H1 (cell line): Measurements from ENCODE around the gene DAGLA.

Experiments used
- CEBPB ChIP-seq: IDR thresholded peaks from 2 replicates; pipeline ENCODE4 v1.6.1; 2012; ENCODE audit warnings: low read depth, low read length
- CHD2 ChIP-seq: IDR thresholded peaks from 2 replicates; pipeline ENCODE4 v1.6.1; 2012; ENCODE audit warnings: low read length, improper control_type of control experiment
- CTCF ChIP-seq, 3 experiments: IDR thresholded peaks; 1 replicate in 2 of 3; 2 replicates in 1 of 3; pipeline versions ENCODE4 v1.5.1 to v1.6.1; 2011; ENCODE audit warnings: low read length in 3 of 3, mild to moderate bottlenecking in 3 of 3, inconsistent platforms in 2 of 3, low read depth in 1 of 3, moderate library complexity in 1 of 3; ENCODE audit not compliant: insufficient read depth in 1 of 3; ENCODE audit errors: control extremely low read depth in 1 of 3
- EP300 ChIP-seq, 2 experiments: IDR thresholded peaks; 1 replicate in 1 of 2; 2 replicates in 1 of 2; pipeline ENCODE4 v1.6.1; 2011 to 2012; ENCODE audit warnings: low read depth in 2 of 2, low read length in 2 of 2, mild to moderate bottlenecking in 2 of 2, borderline replicate concordance in 1 of 2, inconsistent platforms in 1 of 2, moderate library complexity in 1 of 2
- HDAC2 ChIP-seq, 2 experiments: fragments of 300-600 bp in 1 of 2; sonication (generic) in 1 of 2; IDR thresholded peaks; 2 replicates each; pipeline ENCODE4 v1.6.1; 2011 to 2012; ENCODE audit warnings: low read depth in 2 of 2, low read length in 2 of 2, mild to moderate bottlenecking in 2 of 2, moderate library complexity in 2 of 2, borderline replicate concordance in 1 of 2, inconsistent platforms in 1 of 2
- HDAC6 ChIP-seq: IDR thresholded peaks from one replicate; pipeline ENCODE4 v1.7.1; 2012; ENCODE audit warnings: low read depth, mild to moderate bottlenecking, inconsistent platforms, low read length, moderate library complexity
- JUN ChIP-seq: IDR thresholded peaks from 2 replicates; pipeline ENCODE4 v1.6.1; 2011; ENCODE audit warnings: low read depth, mild to moderate bottlenecking, improper control_type of control experiment, low read length
- POLR2A ChIP-seq, 2 experiments: IDR thresholded peaks; 1 replicate in 1 of 2; 2 replicates in 1 of 2; pipeline ENCODE4 v1.6.1; 2011; ENCODE audit warnings: low read depth in 2 of 2, low read length in 2 of 2, mild to moderate bottlenecking in 2 of 2; ENCODE audit errors: control extremely low read depth in 1 of 2
- POLR2AphosphoS5 ChIP-seq: IDR thresholded peaks from 2 replicates; pipeline ENCODE4 v1.6.1; 2011; ENCODE audit warnings: low read depth, low read length
- RFX5 ChIP-seq: IDR thresholded peaks from 2 replicates; pipeline ENCODE4 v1.6.1; 2011; ENCODE audit warnings: low read depth, low read length, improper control_type of control experiment, borderline replicate concordance
- ZNF274 ChIP-seq: IDR thresholded peaks from 2 replicates; pipeline ENCODE4 v1.7.0; 2012; ENCODE audit warnings: low read length, borderline replicate concordance; ENCODE audit errors: extremely low read depth
- TF ChIP-seq, protein P1 (sequence below): IDR thresholded peaks from 2 replicates; pipeline ENCODE4 v1.6.1; 2012; ENCODE audit warnings: inconsistent platforms
- TF ChIP-seq, protein P2 (sequence below): IDR thresholded peaks from 2 replicates; pipeline ENCODE4 v1.6.1; 2011; ENCODE audit warnings: low read length, improper control_type of control experiment

- TF ChIP-seq EP300 (IDR thresholded peaks at IDR 0.05; ENCODE audit: borderline replicate concordance in 1 of 2, low read depth in 2 of 2, low read length in 2 of 2) (no peak), CTCF (IDR thresholded peaks at IDR 0.05; ENCODE audit: control extremely low read depth in 1 of 3, insufficient read depth in 1 of 3, low read depth in 1 of 3, low read length in 3 of 3) (no peak), POLR2AphosphoS5 (no peak), CEBPB (no peak), POLR2A (IDR thresholded peaks at IDR 0.05; ENCODE audit: control extremely low read depth in 1 of 2, low read depth in 2 of 2, low read length in 2 of 2) (no peak), CHD2 (no peak), HDAC2 (IDR thresholded peaks at IDR 0.05; ENCODE audit: borderline replicate concordance in 1 of 2, low read depth in 2 of 2, low read length in 2 of 2) (no peak), JUN (no peak), RFX5 (no peak), ZNF274 (no peak), HDAC6 (no peak)
- TF ChIP-seq, protein P1, sequence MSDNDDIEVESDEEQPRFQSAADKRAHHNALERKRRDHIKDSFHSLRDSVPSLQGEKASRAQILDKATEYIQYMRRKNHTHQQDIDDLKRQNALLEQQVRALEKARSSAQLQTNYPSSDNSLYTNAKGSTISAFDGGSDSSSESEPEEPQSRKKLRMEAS = no peak
- TF ChIP-seq, protein P2, sequence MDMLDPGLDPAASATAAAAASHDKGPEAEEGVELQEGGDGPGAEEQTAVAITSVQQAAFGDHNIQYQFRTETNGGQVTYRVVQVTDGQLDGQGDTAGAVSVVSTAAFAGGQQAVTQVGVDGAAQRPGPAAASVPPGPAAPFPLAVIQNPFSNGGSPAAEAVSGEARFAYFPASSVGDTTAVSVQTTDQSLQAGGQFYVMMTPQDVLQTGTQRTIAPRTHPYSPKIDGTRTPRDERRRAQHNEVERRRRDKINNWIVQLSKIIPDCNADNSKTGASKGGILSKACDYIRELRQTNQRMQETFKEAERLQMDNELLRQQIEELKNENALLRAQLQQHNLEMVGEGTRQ = no peak
Observed at GRCh38 chr11:61696602-61697001, 16.4 kb downstream of the DAGLA start.
